HG02763 (cell line): Measurements from ENCODE around the gene CR1.
"Not testable (repeated sequence)": the region's sequence is repeated elsewhere in the genome, so short reads cannot be mapped to it uniquely, and the experiment has no call there.

Experiments
- ATAC-seq: cut with Tn5 transposase; IDR thresholded peaks from one replicate; pipeline ENCODE4 v1.9.1; 2021; ENCODE audit warnings: mild to moderate bottlenecking, moderate library complexity; ENCODE audit not compliant: unreplicated experiment

CR1 gene

GRCh38 chr1:207669528-207670009 is 173.6 kb downstream of the CR1 start:
- ATAC-seq = no peak

GRCh38 chr1:207670192-207670591 is 174.2 kb downstream of the CR1 start:
- ATAC-seq = peak; percentile 56

GRCh38 chr1:207670997-207671396 is 175.0 kb downstream of the CR1 start:
- no peak for ATAC-seq

- ATAC-seq = no peak
Observed at GRCh38 chr1:207672522-207673130, 176.7 kb downstream of the CR1 start.

- no peak for ATAC-seq
Observed at GRCh38 chr1:207673399-207673798, 177.4 kb downstream of the CR1 start.

GRCh38 chr1:207676153-207676552 is 180.2 kb downstream of the CR1 start:
- ATAC-seq = no peak

- not testable (repeated sequence) for ATAC-seq
Observed at GRCh38 chr1:207680590-207681388, 184.8 kb downstream of the CR1 start.

GRCh38 chr1:207682872-207683434 is 187.0 kb downstream of the CR1 start:
- not testable (repeated sequence) for ATAC-seq

- not testable (repeated sequence) for ATAC-seq
Observed at GRCh38 chr1:207690551-207690950, 194.6 kb downstream of the CR1 start.

GRCh38 chr1:207691010-207691409 is 195.1 kb downstream of the CR1 start:
- no peak for ATAC-seq
